ENCODE data around the gene TRAPPC2. TPM values are rescaled to one million over a fixed set of nuclear protein-coding genes. Genes with fewer than 3 reads are reported as not detected.

Gene TRAPPC2
- total RNA-seq, 1 donor from 2014 or later, result 23.4 TPM

DNA sequence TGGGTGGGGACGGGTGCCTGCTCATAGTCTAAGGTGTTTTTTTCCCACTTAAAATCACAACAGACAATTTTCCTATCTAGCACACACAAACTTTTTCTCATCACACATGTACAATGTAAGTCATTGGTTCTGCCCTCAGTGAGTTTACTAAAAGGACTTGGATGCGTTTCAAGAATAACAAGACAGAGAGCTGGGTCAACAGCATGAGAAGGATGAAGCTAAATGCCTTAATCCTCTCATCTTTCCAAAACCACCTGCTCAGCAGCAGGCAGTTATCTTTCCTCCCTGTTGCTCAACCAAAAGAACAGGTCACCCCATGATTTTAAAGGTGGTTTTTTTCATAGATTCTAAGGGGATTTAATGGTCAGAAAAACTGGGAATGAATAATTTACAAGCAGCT is 40.3 kb upstream of the TRAPPC2 start:
- Mint-ChIP-seq H3K27me3 (no peaks in the 10 kb centered on the region), H3K4me3 (ENCODE audit: low read depth) (no peak overlapping the region), H3K36me3 (ENCODE audit: insufficient read depth) (peaks cover 24% of the 10 kb centered on the region), H3K4me1 (ENCODE audit: low read depth) (peaks cover 5% of the 10 kb centered on the region), H3K9me3 (ENCODE audit: low read depth) (peaks cover 4% of the 10 kb centered on the region), H3K27ac (no peak overlapping the region)
- TF ChIP-seq, protein P1, sequence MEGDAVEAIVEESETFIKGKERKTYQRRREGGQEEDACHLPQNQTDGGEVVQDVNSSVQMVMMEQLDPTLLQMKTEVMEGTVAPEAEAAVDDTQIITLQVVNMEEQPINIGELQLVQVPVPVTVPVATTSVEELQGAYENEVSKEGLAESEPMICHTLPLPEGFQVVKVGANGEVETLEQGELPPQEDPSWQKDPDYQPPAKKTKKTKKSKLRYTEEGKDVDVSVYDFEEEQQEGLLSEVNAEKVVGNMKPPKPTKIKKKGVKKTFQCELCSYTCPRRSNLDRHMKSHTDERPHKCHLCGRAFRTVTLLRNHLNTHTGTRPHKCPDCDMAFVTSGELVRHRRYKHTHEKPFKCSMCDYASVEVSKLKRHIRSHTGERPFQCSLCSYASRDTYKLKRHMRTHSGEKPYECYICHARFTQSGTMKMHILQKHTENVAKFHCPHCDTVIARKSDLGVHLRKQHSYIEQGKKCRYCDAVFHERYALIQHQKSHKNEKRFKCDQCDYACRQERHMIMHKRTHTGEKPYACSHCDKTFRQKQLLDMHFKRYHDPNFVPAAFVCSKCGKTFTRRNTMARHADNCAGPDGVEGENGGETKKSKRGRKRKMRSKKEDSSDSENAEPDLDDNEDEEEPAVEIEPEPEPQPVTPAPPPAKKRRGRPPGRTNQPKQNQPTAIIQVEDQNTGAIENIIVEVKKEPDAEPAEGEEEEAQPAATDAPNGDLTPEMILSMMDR (IDR thresholded peaks at IDR 0.05; ENCODE audit: unreplicated experiment), result no peak
- no peak for DNase-seq (ENCODE audit: low spot score, unreplicated experiment)

GRCh38 chrX:13770013-13770535 is 35.7 kb upstream of the TRAPPC2 start:
- H3K27me3 Mint-ChIP-seq, result no peaks in the 10 kb centered on the region
- peaks cover 5% of the 10 kb centered on the region for H3K4me1 Mint-ChIP-seq (ENCODE audit: low read depth)
- H3K36me3 Mint-ChIP-seq (ENCODE audit: insufficient read depth), result peaks cover 30% of the 10 kb centered on the region
- TF ChIP-seq, protein P1 (IDR thresholded peaks at IDR 0.05; ENCODE audit: unreplicated experiment), result no peak
- no peak overlapping the region for H3K27ac Mint-ChIP-seq
- H3K9me3 Mint-ChIP-seq (ENCODE audit: low read depth), result peaks cover 10% of the 10 kb centered on the region
- H3K4me3 Mint-ChIP-seq (ENCODE audit: low read depth), result no peak overlapping the region
- DNase-seq (ENCODE audit: low spot score, unreplicated experiment), result no peak

DNA sequence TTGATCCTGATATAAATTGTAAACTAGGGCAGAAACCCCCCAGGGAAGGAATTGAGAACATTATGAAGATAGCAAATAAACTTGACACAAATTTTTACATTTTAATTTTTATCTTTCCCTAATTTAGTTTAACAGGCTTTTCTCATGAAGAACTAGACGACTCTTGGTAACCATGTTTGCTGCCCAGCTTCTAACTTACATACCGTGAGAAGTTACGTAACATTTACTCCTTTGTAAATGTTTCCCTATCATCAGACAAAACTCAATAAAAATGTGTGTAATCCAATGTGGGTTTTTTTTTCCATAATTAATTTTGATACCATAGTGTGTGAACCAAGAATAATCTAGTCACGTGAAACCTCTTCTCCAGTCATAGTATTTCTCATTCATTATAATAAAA is 34.5 kb upstream of the TRAPPC2 start:
- TF ChIP-seq, protein P1 (IDR thresholded peaks at IDR 0.05; ENCODE audit: unreplicated experiment), result no peak
- H3K36me3 Mint-ChIP-seq (ENCODE audit: insufficient read depth), result peaks cover 26% of the 10 kb centered on the region
- no peak overlapping the region for H3K27ac Mint-ChIP-seq
- H3K9me3 Mint-ChIP-seq (ENCODE audit: low read depth), result peaks cover 6% of the 10 kb centered on the region
- H3K4me1 Mint-ChIP-seq (ENCODE audit: low read depth), result peaks cover 5% of the 10 kb centered on the region
- DNase-seq (ENCODE audit: low spot score, unreplicated experiment), result no peak
- H3K27me3 Mint-ChIP-seq, result no peaks in the 10 kb centered on the region
- H3K4me3 Mint-ChIP-seq (ENCODE audit: low read depth), result no peak overlapping the region

- Mint-ChIP-seq H3K36me3 (ENCODE audit: insufficient read depth) (peaks cover 23% of the 10 kb centered on the region), H3K4me3 (ENCODE audit: low read depth) (no peak overlapping the region), H3K27ac (no peak overlapping the region), H3K9me3 (ENCODE audit: low read depth) (peaks cover 6% of the 10 kb centered on the region), H3K27me3 (no peaks in the 10 kb centered on the region), H3K4me1 (ENCODE audit: low read depth) (peaks cover 3% of the 10 kb centered on the region)
- TF ChIP-seq, protein P1 (IDR thresholded peaks at IDR 0.05; ENCODE audit: unreplicated experiment), result peak; percentile 52
- DNase-seq (ENCODE audit: low spot score, unreplicated experiment), result no peak
Observed at GRCh38 chrX:13764765-13765164, 30.3 kb upstream of the TRAPPC2 start.

GRCh38 chrX:13764281-13764680 is 29.9 kb upstream of the TRAPPC2 start:
- Mint-ChIP-seq H3K36me3 (ENCODE audit: insufficient read depth) (peaks cover 23% of the 10 kb centered on the region), H3K4me3 (ENCODE audit: low read depth) (no peak overlapping the region)
- no peak for DNase-seq (ENCODE audit: low spot score, unreplicated experiment)

More at GRCh38 chrX:13764281-13764680, 29.9 kb upstream of the TRAPPC2 start:
- H3K9me3 Mint-ChIP-seq (ENCODE audit: low read depth), result peaks cover 6% of the 10 kb centered on the region
- H3K4me1 Mint-ChIP-seq (ENCODE audit: low read depth), result peaks cover 3% of the 10 kb centered on the region
- TF ChIP-seq, protein P1 (IDR thresholded peaks at IDR 0.05; ENCODE audit: unreplicated experiment), result no peak
- H3K27me3 Mint-ChIP-seq, result no peaks in the 10 kb centered on the region
- peak overlapping the region; percentile 33 for H3K27ac Mint-ChIP-seq

All from progenitor cell of endocrine pancreas (in vitro differentiated cells).